GM18909 (cell line): Measurements from ENCODE around the gene CD3G.
"Not testable (repeated sequence)": the region's sequence is repeated elsewhere in the genome, so short reads cannot be mapped to it uniquely, and the experiment has no call there.

Source experiments
- ATAC-seq: cut with Tn5 transposase; IDR thresholded peaks from one replicate; pipeline ENCODE4 v1.9.1; 2021; ENCODE audit warnings: mild to moderate bottlenecking; ENCODE audit not compliant: unreplicated experiment, poor library complexity

CD3G gene

GRCh38 chr11:118343981-118344515, at the start of gene CD3G:
TSS of gene CD3G (plus strand) at chr11:118344344. CDS start at chr11:118344424, 80 bp downstream.
- no peak for ATAC-seq

DNA sequence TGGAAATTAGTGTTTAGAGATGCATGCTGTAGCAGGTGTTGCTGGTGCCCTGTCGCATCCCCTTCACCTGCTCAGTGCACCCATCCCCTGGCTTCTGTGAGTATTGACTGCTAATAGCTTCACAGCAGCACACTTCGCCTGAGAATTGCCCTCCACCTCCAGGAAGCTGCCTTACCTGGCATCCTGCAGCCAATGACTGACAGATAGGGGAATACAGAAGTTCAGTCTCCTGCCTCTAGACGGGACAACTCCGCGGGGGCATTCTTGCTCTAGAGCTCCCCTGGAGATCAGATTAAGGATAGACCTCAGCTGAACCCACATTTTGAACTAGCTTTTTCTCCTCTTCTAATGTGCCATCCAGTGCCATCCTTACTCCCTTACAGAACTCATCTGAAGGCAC, 48.9 kb upstream of the CD3G start:
- no peak for ATAC-seq

GRCh38 chr11:118295815-118296454, 48.2 kb upstream of the CD3G start:
- no peak for ATAC-seq

DNA sequence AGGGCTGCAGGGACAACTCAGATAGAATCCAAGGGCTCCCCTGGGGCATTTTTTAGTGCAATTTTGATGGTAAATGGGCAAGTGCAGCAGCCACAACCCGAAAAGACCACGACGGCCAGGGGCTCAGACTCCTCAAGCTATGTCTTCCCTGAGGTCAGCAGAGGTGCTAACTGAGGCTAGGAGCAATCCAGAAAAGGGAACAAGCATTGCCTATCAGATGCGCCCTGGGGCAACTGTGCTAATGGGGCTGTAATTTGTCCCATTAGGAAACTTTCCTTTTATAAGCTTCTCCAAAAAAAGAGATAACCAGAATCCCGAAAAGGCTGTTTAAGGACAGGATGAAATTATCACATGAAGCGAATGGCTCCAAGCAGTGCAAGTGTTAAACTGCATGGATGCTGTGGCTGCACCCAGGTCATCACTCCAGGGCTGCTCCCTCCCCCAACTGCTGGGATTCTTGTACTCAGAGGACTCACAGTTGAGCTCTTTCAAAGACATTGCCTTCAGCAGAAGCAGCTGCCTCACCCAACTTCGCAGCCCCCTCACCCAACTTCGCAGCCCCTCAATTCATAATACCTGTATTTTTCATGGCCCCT, 42.4 kb upstream of the CD3G start:
- ATAC-seq, result no peak

DNA sequence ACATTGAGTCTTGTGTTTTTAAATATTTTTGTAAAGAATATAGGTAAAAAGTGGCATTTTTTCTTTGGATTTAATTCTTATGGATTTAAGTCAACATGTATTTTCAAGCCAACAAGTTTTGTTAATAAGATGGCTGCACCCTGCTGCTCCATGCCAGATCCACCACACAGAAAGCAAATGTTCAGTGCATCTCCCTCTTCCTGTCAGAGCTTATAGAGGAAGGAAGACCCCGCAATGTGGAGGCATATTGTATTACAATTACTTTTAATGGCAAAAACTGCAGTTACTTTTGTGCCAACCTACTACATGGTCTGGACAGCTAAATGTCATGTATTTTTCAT, 39.9 kb upstream of the CD3G start:
- no peak for ATAC-seq

GRCh38 chr11:118304568-118305248, 39.4 kb upstream of the CD3G start, which contains the start of gene CD3E:
TSS of gene CD3E (plus strand) at chr11:118304730. CDS start at chr11:118304953, 223 bp downstream.
- ATAC-seq, result no peak

GRCh38 chr11:118305726-118306125, 38.4 kb upstream of the CD3G start:
- ATAC-seq, result no peak

DNA sequence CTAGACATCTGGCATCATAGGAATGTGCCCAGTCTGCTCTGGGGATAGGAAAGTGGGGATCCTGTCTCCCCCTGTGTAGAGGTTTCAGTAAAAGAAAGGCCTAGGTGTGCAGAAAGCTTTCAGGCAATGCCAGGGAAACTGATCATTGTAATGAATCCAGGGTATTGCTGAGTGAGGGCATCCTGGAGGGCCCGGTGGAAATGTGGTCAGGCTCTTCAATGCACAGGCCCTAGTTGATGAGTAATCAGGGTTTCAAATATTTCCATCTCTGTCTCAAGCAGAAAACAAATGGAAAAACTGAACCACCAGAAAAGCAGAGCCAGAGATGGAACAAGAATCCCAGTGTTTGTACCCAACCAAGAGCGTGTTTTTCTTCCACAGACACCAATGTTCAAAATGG, 37.6 kb upstream of the CD3G start:
- ATAC-seq, result no peak

- not testable (repeated sequence) for ATAC-seq
Measured at GRCh38 chr11:118308995-118309528, 35.1 kb upstream of the CD3G start.

GRCh38 chr11:118310271-118310670, 33.9 kb upstream of the CD3G start:
- no peak for ATAC-seq

GRCh38 chr11:118310781-118311485, 33.2 kb upstream of the CD3G start:
- ATAC-seq, result no peak

DNA sequence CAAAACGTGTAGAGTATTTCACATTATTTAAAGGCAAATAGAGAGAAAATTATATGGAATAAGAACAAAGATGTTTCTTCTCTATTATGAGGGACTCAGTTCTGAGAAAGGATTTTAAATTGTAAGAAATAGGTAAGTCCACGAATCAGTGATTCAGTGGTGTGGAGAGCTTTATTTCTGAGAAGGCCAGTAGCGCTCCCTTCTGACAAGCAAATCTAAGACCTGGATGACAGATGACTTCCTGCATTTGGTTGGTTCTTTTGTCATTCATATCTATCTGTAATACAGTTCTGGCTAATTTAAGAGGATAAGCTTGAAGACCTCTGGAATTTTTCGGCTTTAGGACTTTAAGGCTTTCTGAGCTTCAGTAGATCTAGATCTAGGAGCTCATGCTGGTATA, 32.6 kb upstream of the CD3G start:
- no peak for ATAC-seq

DNA sequence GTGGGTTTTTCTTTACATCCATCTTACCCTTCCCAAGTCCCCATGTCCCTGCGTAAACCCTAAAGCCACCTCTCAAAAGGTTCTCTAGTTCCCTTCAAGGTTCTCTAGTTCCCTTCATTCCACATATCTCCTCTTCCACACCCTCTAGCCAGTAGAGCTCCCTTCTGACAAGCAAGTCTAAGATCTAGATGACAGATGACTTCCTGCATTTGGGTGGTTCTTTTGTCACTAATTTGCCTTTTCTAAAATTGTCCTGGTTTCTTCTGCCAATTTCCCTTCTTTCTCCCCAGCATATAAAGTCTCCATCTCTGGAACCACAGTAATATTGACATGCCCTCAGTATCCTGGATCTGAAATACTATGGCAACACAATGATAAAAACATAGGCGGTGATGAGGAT, 31.8 kb upstream of the CD3G start:
- ATAC-seq, result no peak

DNA sequence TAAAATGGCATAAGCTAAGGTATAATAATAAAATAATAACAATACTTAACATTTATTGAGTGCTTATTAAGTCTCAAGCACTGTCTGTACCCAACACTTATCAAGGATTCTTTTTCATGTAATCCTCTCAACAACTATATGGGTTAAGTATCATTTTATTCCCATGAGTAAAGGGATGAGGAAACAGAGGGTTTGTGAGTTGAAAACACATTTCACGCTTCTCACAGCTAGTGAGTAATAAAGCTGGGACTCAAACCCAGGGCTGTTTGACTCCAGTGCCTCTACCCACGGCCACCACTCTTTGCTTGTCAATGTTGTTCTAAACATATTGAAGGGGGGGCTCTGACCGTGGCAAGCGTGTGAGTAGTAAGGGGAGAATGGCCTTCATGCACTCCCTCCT, 30.9 kb upstream of the CD3G start:
- no peak for ATAC-seq

DNA sequence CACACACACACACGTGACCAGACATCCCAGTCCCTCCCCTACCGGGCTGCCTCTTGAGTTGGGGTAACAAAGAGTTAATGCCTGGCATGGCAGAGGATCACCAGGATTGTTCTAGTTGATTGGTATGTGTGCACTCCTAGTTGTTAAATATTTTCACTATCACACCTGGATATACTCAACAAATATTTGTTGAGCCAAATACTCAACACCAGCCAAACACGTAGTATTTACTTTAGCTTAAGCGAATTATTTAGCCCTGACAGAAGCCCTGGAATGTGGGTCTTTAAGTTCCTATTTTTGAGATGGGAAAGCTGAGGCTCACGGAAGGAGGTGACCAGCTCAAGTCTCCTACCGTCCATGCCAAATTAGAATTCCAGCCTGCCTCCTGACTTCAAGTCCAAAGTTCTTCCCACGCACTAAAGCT, 29.1 kb upstream of the CD3G start:
- ATAC-seq, result no peak

GRCh38 chr11:118318124-118318523, 26.0 kb upstream of the CD3G start:
- ATAC-seq, result no peak

GRCh38 chr11:118318581-118319336, 25.4 kb upstream of the CD3G start:
- ATAC-seq, result no peak

GRCh38 chr11:118319337-118319707, 24.8 kb upstream of the CD3G start:
- no peak for ATAC-seq

DNA sequence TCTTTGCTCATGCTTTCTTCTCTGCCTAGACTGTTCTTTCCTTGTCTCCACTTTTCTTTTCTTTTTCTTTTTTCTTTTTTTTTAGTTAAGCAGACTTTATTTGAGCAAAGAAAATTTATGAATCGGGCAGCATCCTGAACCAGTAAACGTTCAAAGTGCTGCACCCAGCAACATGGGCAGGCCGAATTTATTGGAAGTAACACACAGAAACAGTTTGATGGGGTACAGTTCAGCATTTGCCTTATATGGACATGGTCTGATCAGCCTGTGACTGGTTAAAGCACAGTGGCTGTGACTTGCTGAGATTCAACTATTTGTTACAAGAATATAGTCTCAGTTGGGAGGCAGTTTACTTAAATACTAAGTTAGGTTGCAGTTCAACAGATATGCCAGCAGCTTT, 23.6 kb upstream of the CD3G start:
- no peak for ATAC-seq
